Measurements from ENCODE around the gene SLK. TPM values are rescaled to one million over a fixed set of nuclear protein-coding genes. Genes with fewer than 3 reads are reported as not detected.

The SLK gene
- total RNA-seq, 1 experiment from 2014 or later = 71.9 TPM

GRCh38 chr10:104020020-104020419 is 53.1 kb downstream of the SLK start:
- ChIA-PET POLR2A (interaction anchor here (0.7 to 1.5 kb wide), 3 partner anchors 9 to 125 kb away, joined by 3 to 4 read pairs (median 3); no protein-coding TSS in a partner anchor), CTCF (interaction anchor here (0.6 kb wide), 1 partner anchor 10 kb away, joined by 4 read pairs; no protein-coding TSS in a partner anchor)
- H3K9me3 Mint-ChIP-seq (ENCODE audit: unreplicated experiment) = no peaks in the 10 kb centered on the region
- H3K4me1 Mint-ChIP-seq (ENCODE audit: insufficient read depth, unreplicated experiment) = no peaks in the 10 kb centered on the region
- intact Hi-C loops (cut with micrococcal nuclease) = no loop called here
- H3K27ac Mint-ChIP-seq (ENCODE audit: low read depth, unreplicated experiment) = no peak overlapping the region
- peaks cover 85% of the 10 kb centered on the region for H3K36me3 Mint-ChIP-seq (ENCODE audit: insufficient read depth, unreplicated experiment)
- no TSS peak for BruUV-seq (replicated peaks)
- no peak for DNase-seq (ENCODE audit: unreplicated experiment)
- TF ChIP-seq CTCF (IDR thresholded peaks at IDR 0.05; ENCODE audit: unreplicated experiment) = no peak
- H3K27me3 Mint-ChIP-seq (ENCODE audit: insufficient read depth, unreplicated experiment) = no peaks in the 10 kb centered on the region
- no peak overlapping the region for H3K4me3 Mint-ChIP-seq (ENCODE audit: unreplicated experiment)

- POLR2A ChIA-PET = interaction anchor here (1.0 to 2.8 kb wide), 5 partner anchors 8 to 149 kb away, joined by 3 to 14 read pairs (median 4); no protein-coding TSS in a partner anchor
- Mint-ChIP-seq H3K4me1 (ENCODE audit: insufficient read depth, unreplicated experiment) (no peaks in the 10 kb centered on the region), H3K9me3 (ENCODE audit: unreplicated experiment) (no peaks in the 10 kb centered on the region), H3K27ac (ENCODE audit: low read depth, unreplicated experiment) (no peak overlapping the region), H3K27me3 (ENCODE audit: insufficient read depth, unreplicated experiment) (no peaks in the 10 kb centered on the region), H3K4me3 (ENCODE audit: unreplicated experiment) (no peak overlapping the region), H3K36me3 (ENCODE audit: insufficient read depth, unreplicated experiment) (peaks cover 88% of the 10 kb centered on the region)
- BruUV-seq (replicated peaks) = no TSS peak
- intact Hi-C loops (cut with micrococcal nuclease) = no loop called here
- CTCF ChIA-PET = interaction anchor here (0.7 to 1.2 kb wide), 4 partner anchors 38 to 136 kb away, joined by 3 to 4 read pairs (median 4); no protein-coding TSS in a partner anchor
- no peak for TF ChIP-seq CTCF (IDR thresholded peaks at IDR 0.05; ENCODE audit: unreplicated experiment)
- DNase-seq (ENCODE audit: unreplicated experiment) = no peak
These were observed 54.3 kb downstream of the SLK start for GRCh38 chr10:104021246-104021645.

GRCh38 chr10:104022026-104022425 is 55.1 kb downstream of the SLK start:
- no peak overlapping the region for H3K27ac Mint-ChIP-seq (ENCODE audit: low read depth, unreplicated experiment)
- no peaks in the 10 kb centered on the region for H3K4me1 Mint-ChIP-seq (ENCODE audit: insufficient read depth, unreplicated experiment)
- intact Hi-C loops (cut with micrococcal nuclease) = no loop called here
- ChIA-PET POLR2A (interaction anchor here (2.6 to 2.8 kb wide), 2 partner anchors 11 to 134 kb away, joined by 8 to 14 read pairs; no protein-coding TSS in a partner anchor), CTCF (interaction anchor here (0.9 to 1.1 kb wide), 2 partner anchors 102 to 137 kb away, joined by 3 to 4 read pairs; no protein-coding TSS in a partner anchor)
- BruUV-seq (replicated peaks) = no TSS peak
- no peaks in the 10 kb centered on the region for H3K9me3 Mint-ChIP-seq (ENCODE audit: unreplicated experiment)
- no peak for TF ChIP-seq CTCF (IDR thresholded peaks at IDR 0.05; ENCODE audit: unreplicated experiment)
- no peak overlapping the region for H3K4me3 Mint-ChIP-seq (ENCODE audit: unreplicated experiment)
- no peak for DNase-seq (ENCODE audit: unreplicated experiment)
- H3K36me3 Mint-ChIP-seq (ENCODE audit: insufficient read depth, unreplicated experiment) = peaks cover 90% of the 10 kb centered on the region
- no peaks in the 10 kb centered on the region for H3K27me3 Mint-ChIP-seq (ENCODE audit: insufficient read depth, unreplicated experiment)

- no TSS peak for BruUV-seq (replicated peaks)
- Mint-ChIP-seq H3K27me3 (ENCODE audit: insufficient read depth, unreplicated experiment) (no peaks in the 10 kb centered on the region), H3K4me1 (ENCODE audit: insufficient read depth, unreplicated experiment) (no peaks in the 10 kb centered on the region), H3K9me3 (ENCODE audit: unreplicated experiment) (no peaks in the 10 kb centered on the region), H3K27ac (ENCODE audit: low read depth, unreplicated experiment) (no peak overlapping the region), H3K4me3 (ENCODE audit: unreplicated experiment) (no peak overlapping the region), H3K36me3 (ENCODE audit: insufficient read depth, unreplicated experiment) (peaks cover 93% of the 10 kb centered on the region)
- POLR2A ChIA-PET = interaction anchor here (1.0 to 2.3 kb wide), 6 partner anchors 11 to 135 kb away, joined by 3 to 9 read pairs (median 7); partner anchors contain the start of gene SFR1
- CTCF ChIA-PET = interaction anchor here (0.7 to 1.4 kb wide), 5 partner anchors 15 to 141 kb away, joined by 3 to 8 read pairs (median 3); no protein-coding TSS in a partner anchor
- no peak for TF ChIP-seq CTCF (IDR thresholded peaks at IDR 0.05; ENCODE audit: unreplicated experiment)
- intact Hi-C loops (cut with micrococcal nuclease) = loop anchor here (5.0 kb wide), 1 partner anchor 182 kb away; no protein-coding TSS in a partner anchor
- no peak for DNase-seq (ENCODE audit: unreplicated experiment)
These were observed 58.6 kb downstream of the SLK start for GRCh38 chr10:104025524-104025923.

All from MCF 10A (cell line).